IMR-90 (cell line): ENCODE measurements around the gene CADM1. TPM values are rescaled to one million over a fixed set of nuclear protein-coding genes. Genes with fewer than 3 reads are reported as not detected.

ENCODE experiments used
- ATAC-seq: fragments of 200-7000 bp; cut with Tn5 transposase; 2 replicates; pipeline ENCODE4 v1.9.1; 2020; ENCODE audit warnings: low read depth, mild to moderate bottlenecking, moderate library complexity
- BruUV-seq: library from RNA; stranded (reverse); fragments of 400-500 nt; replicated peaks from 2 replicates; lab custom pipeline; 2021; lab: Mats Ljungman, UMichigan
- CTCF ChIA-PET: fragments of 300-600 bp; formaldehyde crosslinking; extraction: SDS; loops from one replicate; lab custom pipeline; 2021; ENCODE audit warnings: antibody characterized with exemption; lab: Yijun Ruan, JAX
- POLR2A ChIA-PET: fragments of 300-600 bp; sonication (Branson Sonifier 250); formaldehyde crosslinking; loops from one replicate; lab custom pipeline; 2022; ENCODE audit warnings: antibody characterized with exemption; ENCODE audit not compliant: unreplicated experiment; lab: Charles Lee
- DNase-seq: peaks from one replicate; pipeline ENCODE4 v3.0.0; 2013
- H2AFZ ChIP-seq: replicated peaks from 2 replicates; pipeline ENCODE3; 2013; ENCODE audit warnings: low read length, mild to moderate bottlenecking; ENCODE audit not compliant: poor library complexity
- H2AK5ac ChIP-seq: 2 replicates; pipeline ENCODE4 v1.6.1; 2013; ENCODE audit warnings: low read depth, low read length, inconsistent platforms
- H2AK9ac ChIP-seq: replicated peaks from 2 replicates; pipeline ENCODE3; 2013; ENCODE audit warnings: mild to moderate bottlenecking, low read depth, low read length, moderate library complexity; ENCODE audit not compliant: poor library complexity
- H2BK120ac ChIP-seq: 2 replicates; pipeline ENCODE4 v1.6.1; 2013; ENCODE audit warnings: low read depth, low read length, inconsistent platforms
- H2BK15ac ChIP-seq: 3 replicates; pipeline ENCODE4 v1.6.1; 2013; ENCODE audit warnings: low read depth, low read length, inconsistent platforms
- H2BK20ac ChIP-seq: 2 replicates; pipeline ENCODE4 v1.6.1; 2013; ENCODE audit warnings: low read depth, mild to moderate bottlenecking, inconsistent platforms, low read length, moderate library complexity
- H2BK5ac ChIP-seq: 2 replicates; pipeline ENCODE4 v1.6.1; 2013; ENCODE audit warnings: mild to moderate bottlenecking, low read depth, low read length, inconsistent platforms; ENCODE audit not compliant: poor library complexity, severe bottlenecking
- H3K14ac ChIP-seq: replicated peaks from 2 replicates; pipeline ENCODE4 v1.6.1; 2013; ENCODE audit warnings: low read depth, low read length, inconsistent platforms
- H3K18ac ChIP-seq: 2 replicates; pipeline ENCODE4 v1.6.1; 2013; ENCODE audit warnings: low read depth, low read length, control low read depth
- H3K23ac ChIP-seq: 2 replicates; pipeline ENCODE4 v1.6.1; 2013; ENCODE audit warnings: low read depth, low read length, inconsistent platforms
- H3K27ac ChIP-seq: 2 replicates; pipeline ENCODE4 v1.5.1; 2013; ENCODE audit warnings: mild to moderate bottlenecking, control low read depth, low read length; ENCODE audit not compliant: insufficient read depth
- H3K27me3 ChIP-seq: 2 replicates; pipeline ENCODE4 v1.6.1; 2013; ENCODE audit warnings: low read length; ENCODE audit not compliant: control insufficient read depth, insufficient read depth
- H3K36me3 ChIP-seq: 2 replicates; pipeline ENCODE4 v1.6.1; 2013; ENCODE audit warnings: low read length, mixed read lengths; ENCODE audit not compliant: control insufficient read depth, insufficient read depth
- H3K4ac ChIP-seq: 2 replicates; pipeline ENCODE4 v1.6.1; 2013; ENCODE audit warnings: low read depth, low read length, inconsistent platforms
- H3K4me1 ChIP-seq: 2 replicates; pipeline ENCODE4 v1.6.1; 2013; ENCODE audit warnings: low read length, mixed read lengths; ENCODE audit not compliant: control insufficient read depth, insufficient read depth
- H3K4me2 ChIP-seq: 2 replicates; pipeline ENCODE4 v1.6.1; 2013; ENCODE audit warnings: low read depth, mild to moderate bottlenecking, control low read depth, low read length, moderate library complexity
- H3K4me3 ChIP-seq: 2 replicates; pipeline ENCODE4 v1.5.1; 2013; ENCODE audit warnings: low read depth, mild to moderate bottlenecking, control low read depth, low read length, moderate library complexity; ENCODE audit not compliant: insufficient read depth
- H3K56ac ChIP-seq: 2 replicates; pipeline ENCODE4 v1.6.1; 2013; ENCODE audit warnings: low read length, inconsistent platforms; ENCODE audit not compliant: insufficient read depth; ENCODE audit errors: extremely low read depth
- H3K79me1 ChIP-seq, 2 experiments: 2 replicates each; pipeline ENCODE4 v1.6.1; 2013; ENCODE audit warnings: low read length in 2 of 2, inconsistent platforms in 1 of 2, low read depth in 1 of 2
- H3K9ac ChIP-seq: 2 replicates; pipeline ENCODE4 v1.6.1; 2013; ENCODE audit warnings: low read depth, low read length, control low read depth
- H3K9me1 ChIP-seq: 2 replicates; pipeline ENCODE4 v1.6.1; 2013; ENCODE audit warnings: low read length, inconsistent platforms; ENCODE audit not compliant: insufficient read depth
- H3K9me3 ChIP-seq: 2 replicates; pipeline ENCODE4 v1.6.1; 2013; ENCODE audit warnings: low read length; ENCODE audit not compliant: control insufficient read depth, insufficient read depth
- H4K20me1 ChIP-seq: 2 replicates; pipeline ENCODE4 v1.6.1; 2013; ENCODE audit warnings: low read length, inconsistent platforms; ENCODE audit not compliant: insufficient read depth
- H4K5ac ChIP-seq: 2 replicates; pipeline ENCODE4 v1.6.1; 2013; ENCODE audit warnings: mild to moderate bottlenecking, low read depth, low read length, control low read depth
- H4K8ac ChIP-seq, 2 experiments: 2 replicates each; pipeline ENCODE4 v1.6.1; 2013; ENCODE audit warnings: low read depth in 2 of 2, low read length in 2 of 2, control low read depth in 1 of 2, inconsistent platforms in 1 of 2
- H4K91ac ChIP-seq: 2 replicates; pipeline ENCODE4 v1.6.1; 2013; ENCODE audit warnings: low read depth, low read length, inconsistent platforms; ENCODE audit not compliant: insufficient read depth
- CEBPB ChIP-seq: IDR thresholded peaks from 2 replicates; pipeline ENCODE4 v1.6.1; 2012; ENCODE audit warnings: low read depth, low read length, improper control_type of control experiment
- NFE2L2 ChIP-seq: fragments of 150-350 bp; IDR thresholded peaks from 2 replicates; pipeline ENCODE4 v1.6.1; 2016; ENCODE audit warnings: low read depth, mild to moderate bottlenecking, low read length
- WGBS, 2 experiments: methylation state at CpG; one replicate each; pipeline versions ENCODE4 v1.1.5 to v1.1.7; 2013; ENCODE audit warnings: missing lambda C conversion rate in 2 of 2; ENCODE audit not compliant: insufficient read length in 1 of 2; ENCODE audit errors: extremely low coverage in 2 of 2; 5-methylcytosine and 5-hydroxymethylcytosine counted together
- dilution Hi-C: fragments of 300-500 bp; cut with HindIII; formaldehyde crosslinking; loops from one replicate; pipeline ENCODE4 v1.14.3; 2018; ENCODE audit warnings: low sequenced_read_pairs; ENCODE audit not compliant: unreplicated experiment
- in situ Hi-C: fragments of 300-500 bp; cut with MboI; formaldehyde crosslinking; loops from 3 replicates; pipeline ENCODE4 v1.14.3; 2019; ENCODE audit warnings: low sequenced_read_pairs, inconsistent platforms, mixed read lengths
- intact Hi-C: fragments of 100-400 bp; cut with micrococcal nuclease; formaldehyde crosslinking; loops from 2 replicates; pipeline ENCODE4 v1.10.0; 2022
- polyA plus RNA-seq, 3 experiments: library from polyadenylated mRNA; depleted of rRNA; stranded (reverse); fragments of >200 nt; gene quantifications; 2 replicates each; pipeline ENCODE4 v1.2.3, GENCODE V29; 2012; ENCODE audit warnings: low replicate concordance in 1 of 3
- total RNA-seq: library from RNA; depleted of rRNA; stranded (reverse); fragments of >200 nt; gene quantifications from 2 replicates; pipeline ENCODE4 v1.2.3, GENCODE V29; 2012

CADM1 gene
- total and polyA plus RNA-seq, 2 of the 4 experiments (the other 2 are of a cell fraction) = 28.8 to 77.1 TPM

GRCh38 chr11:115153135-115153534 lies 351.1 kb downstream of the CADM1 start:
- H4K20me1 ChIP-seq = no peaks in the 10 kb centered on the region
- no peak overlapping the region for H4K5ac ChIP-seq
- no peak overlapping the region for H2BK15ac ChIP-seq
- no peak for ATAC-seq
- no peaks in the 10 kb centered on the region for H3K79me1 ChIP-seq
- TF ChIP-seq CEBPB = peak; percentile 79
- no peak for TF ChIP-seq NFE2L2
- no peak overlapping the region for H2BK20ac ChIP-seq
- intact Hi-C loops = no loop called here
- H2AK5ac ChIP-seq = no peak overlapping the region
- H3K14ac ChIP-seq = no peak overlapping the region
- no peak overlapping the region for H3K4ac ChIP-seq
- no peaks in the 10 kb centered on the region for H3K9me3 ChIP-seq
- no peak overlapping the region for H4K8ac ChIP-seq
- no peak overlapping the region for H3K9ac ChIP-seq
- no peaks in the 10 kb centered on the region for H3K9me1 ChIP-seq
- H2AFZ ChIP-seq = no peak overlapping the region
- in situ Hi-C loops = no loop called here
- no peaks in the 10 kb centered on the region for H3K36me3 ChIP-seq
- ChIA-PET CTCF (no interaction called here), POLR2A (no interaction called here)
- H2BK120ac ChIP-seq = no peak overlapping the region
- 100% methylated on average over 1 of the region's 8 CpGs; no CpG with 5 or more reads in 1 of the 2 experiments for WGBS, 2 experiments
- H2BK5ac ChIP-seq = no peak overlapping the region
- H3K56ac ChIP-seq = no peak overlapping the region
- no peak overlapping the region for H3K18ac ChIP-seq
- H4K91ac ChIP-seq = peak overlapping the region; percentile 38; the same call in 1 of the 2 replicates
- H3K27ac ChIP-seq = no peak overlapping the region
- no TSS peak for BruUV-seq
- no peak overlapping the region for H3K4me3 ChIP-seq
- DNase-seq = peak; percentile 33
- no peak overlapping the region for H3K4me2 ChIP-seq
- H2AK9ac ChIP-seq = peak overlapping the region; percentile 73
- dilution Hi-C loops = no loop called here
- H3K4me1 ChIP-seq = no peaks in the 10 kb centered on the region; the same call in 1 of the 2 replicates
- H3K23ac ChIP-seq = no peak overlapping the region
- peaks cover 6% of the 10 kb centered on the region for H3K27me3 ChIP-seq
